ENCODE data around the gene DUSP5. TPM values are rescaled to one million over a fixed set of nuclear protein-coding genes. Genes with fewer than 3 reads are reported as not detected.

Gene DUSP5
- total RNA-seq, 4 donors from 2014 or later: 0.75 to 2.8 (median 2.5) TPM; not detected in 1

DNA sequence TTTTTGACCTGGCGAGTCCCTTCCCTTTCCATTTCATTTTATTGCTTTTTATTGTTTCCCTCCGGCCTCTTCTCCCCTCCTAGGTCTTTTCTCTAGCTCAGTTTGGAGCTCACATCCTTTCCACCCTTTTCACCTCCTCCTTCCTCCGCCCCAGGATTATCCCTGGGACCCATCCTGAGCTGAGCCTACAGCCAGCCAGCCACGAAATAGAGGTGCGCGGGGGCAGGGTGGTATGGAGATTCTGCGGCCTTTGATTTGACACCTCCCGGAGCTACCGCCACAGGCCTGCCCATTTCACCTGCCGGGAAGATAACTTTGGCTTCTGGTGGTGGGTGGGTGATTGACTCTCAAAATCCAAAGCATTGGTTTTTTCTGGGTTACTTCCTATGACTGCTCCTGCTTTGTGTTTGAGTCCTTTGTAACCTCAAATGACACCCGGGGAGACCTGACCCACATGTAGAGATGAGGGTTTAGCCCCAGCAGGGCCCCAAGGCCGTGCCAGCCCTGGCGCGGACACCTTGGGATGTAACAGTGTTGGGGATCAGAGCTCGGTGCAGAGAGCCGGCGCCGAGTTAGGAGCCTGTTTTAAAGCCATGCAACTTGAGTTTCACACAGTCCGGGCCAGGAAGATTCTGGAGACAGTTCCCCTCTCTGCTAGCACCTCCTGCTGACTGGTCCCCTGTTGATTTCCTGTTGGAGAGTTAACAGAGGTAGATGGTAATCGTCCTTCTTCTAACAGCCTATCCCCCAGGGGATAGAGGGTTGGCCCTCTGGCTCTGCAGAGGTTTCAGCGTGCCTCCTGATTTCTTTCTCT lies 1.5 kb downstream of the DUSP5 start:
- in situ Hi-C loops (cut with MboI; ENCODE audit: low sequenced_read_pairs in 4 of 4): no loop called here
- Histone ChIP-seq H3K27ac (peak overlapping the region in 3 of 4 donors; percentile 58 to 81 (median 67)), H3K9me3 (no peaks in the 10 kb centered on the region), H3K27me3 (peaks cover 8 to 12% (median 8%) of the 10 kb centered on the region in 3 donors), H3K36me3 (no peaks in the 10 kb centered on the region), H3K4me3 (peak overlapping the region; percentile 47 to 89 (median 77)), H3K4me1 (peaks cover 8 to 22% of the 10 kb centered on the region in 2 donors)
- ATAC-seq (no peak), DNase-seq (no peak)
- intact Hi-C loops (cut with DNase I; ENCODE audit: low total_unique reads): loop anchor here (5.0 kb wide), 2 partner anchors 192 to 292 kb away; partner anchors contain the start of gene MXI1
- TF ChIP-seq CTCF (IDR thresholded peaks at IDR 0.05 in 4 of 5, conservative IDR thresholded peaks at IDR 0.05 in 1 of 5) (no peak), POLR2A (IDR thresholded peaks at IDR 0.05) (no peak)

- in situ Hi-C loops (cut with MboI; ENCODE audit: low sequenced_read_pairs in 4 of 4) (no loop called here), intact Hi-C loops (cut with DNase I; ENCODE audit: low total_unique reads) (loop anchor here (5.0 kb wide), 3 partner anchors 148 to 293 kb away; partner anchors contain the start of gene MXI1)
- Histone ChIP-seq H3K4me1 (peaks cover 8 to 28% of the 10 kb centered on the region in 2 donors), H3K27me3 (peaks cover 8 to 12% (median 8%) of the 10 kb centered on the region in 3 donors), H3K36me3 (no peaks in the 10 kb centered on the region), H3K27ac (peak overlapping the region in 2 of 4 donors; percentile 58 to 67), H3K9me3 (no peaks in the 10 kb centered on the region), H3K4me3 (peak overlapping the region in 1 of 4 donors; percentile 88)
- TF ChIP-seq POLR2A (IDR thresholded peaks at IDR 0.05) (no peak), CTCF (IDR thresholded peaks at IDR 0.05 in 4 of 5, conservative IDR thresholded peaks at IDR 0.05 in 1 of 5) (no peak)
- DNase-seq: no peak
- ATAC-seq: no peak
Measured at GRCh38 chr10:110499796-110500514, 2.2 kb downstream of the DUSP5 start.

- Histone ChIP-seq H3K4me1 (peaks cover 8 to 30% of the 10 kb centered on the region in 2 donors), H3K27ac (peak overlapping the region; percentile 33 to 62 (median 52)), H3K36me3 (no peaks in the 10 kb centered on the region), H3K27me3 (peaks cover 8 to 12% (median 8%) of the 10 kb centered on the region in 3 donors), H3K4me3 (no peak overlapping the region), H3K9me3 (no peaks in the 10 kb centered on the region)
- no peak for TF ChIP-seq CTCF (IDR thresholded peaks at IDR 0.05 in 4 of 5, conservative IDR thresholded peaks at IDR 0.05 in 1 of 5)
- TF ChIP-seq POLR2A (IDR thresholded peaks at IDR 0.05): no peak
- ATAC-seq (no peak), DNase-seq (no peak)
- intact Hi-C loops (cut with DNase I; ENCODE audit: low total_unique reads) (loop anchor here (5.0 kb wide), 1 partner anchor 148 kb away; no protein-coding TSS in a partner anchor), in situ Hi-C loops (cut with MboI; ENCODE audit: low sequenced_read_pairs in 4 of 4) (no loop called here)
Measured at GRCh38 chr10:110500515-110500905, 2.8 kb downstream of the DUSP5 start.

DNA sequence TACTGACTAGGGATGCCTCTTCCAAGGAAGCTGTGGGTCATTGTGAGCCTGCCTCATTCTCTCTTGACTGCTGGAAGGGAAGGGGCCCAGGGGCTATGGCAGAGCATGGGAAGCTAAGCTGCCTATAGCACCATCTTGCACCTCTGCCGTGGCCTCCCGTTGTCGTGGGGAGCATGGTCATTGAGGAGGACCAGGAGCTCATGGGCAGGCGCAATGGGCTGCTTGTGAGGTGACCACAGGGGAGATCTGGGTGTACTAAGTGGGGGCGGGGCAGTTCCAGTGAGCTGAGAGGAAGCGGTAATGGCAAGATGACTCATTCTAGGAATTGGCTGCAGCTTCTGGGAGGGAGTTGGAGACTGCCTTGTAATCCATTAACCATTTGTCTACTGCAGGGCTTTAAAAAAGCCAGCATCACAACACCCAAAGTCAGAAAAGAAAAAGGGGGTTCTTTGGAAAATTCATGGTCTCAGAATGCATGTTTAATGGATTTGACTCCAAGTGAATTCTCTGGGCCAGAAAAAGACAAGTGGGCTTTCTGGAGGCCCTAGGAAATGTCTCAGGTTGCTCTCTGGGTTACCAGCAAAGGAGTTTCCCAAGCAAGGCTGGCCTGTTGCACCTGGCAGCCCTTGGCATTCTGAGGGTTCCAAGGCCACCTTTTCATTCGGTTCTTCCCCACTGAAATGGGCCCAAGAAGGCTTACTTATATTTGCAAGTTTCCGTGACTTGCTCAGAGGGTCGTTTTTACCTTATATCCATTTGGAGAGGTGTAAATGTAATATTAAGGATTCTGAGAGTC lies 3.6 kb downstream of the DUSP5 start:
- Histone ChIP-seq H3K4me1 (peaks cover 8 to 30% of the 10 kb centered on the region in 2 donors), H3K36me3 (no peaks in the 10 kb centered on the region), H3K27me3 (peaks cover 8 to 12% (median 8%) of the 10 kb centered on the region in 3 donors), H3K9me3 (no peaks in the 10 kb centered on the region), H3K27ac (peak overlapping the region; percentile 33 to 74 (median 61)), H3K4me3 (no peak overlapping the region)
- in situ Hi-C loops (cut with MboI; ENCODE audit: low sequenced_read_pairs in 4 of 4): no loop called here
- intact Hi-C loops (cut with DNase I; ENCODE audit: low total_unique reads): loop anchor here (5.0 kb wide), 1 partner anchor 149 kb away; no protein-coding TSS in a partner anchor
- DNase-seq (peak; percentile 60 to 76), ATAC-seq (peak in 1 of 2 donors; percentile 48)
- TF ChIP-seq CTCF (IDR thresholded peaks at IDR 0.05 in 4 of 5, conservative IDR thresholded peaks at IDR 0.05 in 1 of 5): no peak
- peak in 1 of 2 donors; percentile 19 for TF ChIP-seq POLR2A (IDR thresholded peaks at IDR 0.05)
